ENCODE results near the gene EMC10.

Gene EMC10

GRCh38 chr19:50479761-50480251 lies 3.5 kb downstream of the EMC10 start:
- FAIRE-seq: no peak

GRCh38 chr19:50480281-50481111 lies 4.2 kb downstream of the EMC10 start:
- FAIRE-seq: no peak

- FAIRE-seq: no peak
Observed at GRCh38 chr19:50481351-50482149, 5.2 kb downstream of the EMC10 start.

- no peak for FAIRE-seq
Observed at GRCh38 chr19:50482271-50482855, 6.1 kb downstream of the EMC10 start.

- FAIRE-seq: no peak
Observed at GRCh38 chr19:50482916-50483315, 6.6 kb downstream of the EMC10 start.

GRCh38 chr19:50485284-50485955 lies 9.1 kb downstream of the EMC10 start:
- FAIRE-seq: no peak

- no peak for FAIRE-seq
Observed at GRCh38 chr19:50486823-50487515, 10.7 kb downstream of the EMC10 start.

GRCh38 chr19:50488389-50489194 lies 12.3 kb downstream of the EMC10 start:
- no peak for FAIRE-seq

GRCh38 chr19:50489461-50490011 lies 13.2 kb downstream of the EMC10 start:
- FAIRE-seq: no peak

- FAIRE-seq: no peak
Observed at GRCh38 chr19:50490411-50490811, 14.1 kb downstream of the EMC10 start.

- FAIRE-seq: no peak
Observed at GRCh38 chr19:50490991-50491472, 14.7 kb downstream of the EMC10 start.

- FAIRE-seq: no peak
Observed at GRCh38 chr19:50492303-50493052, 16.2 kb downstream of the EMC10 start.

GRCh38 chr19:50493171-50493570 lies 16.9 kb downstream of the EMC10 start:
- no peak for FAIRE-seq

- FAIRE-seq: no peak
Observed at GRCh38 chr19:50494186-50495019, 18.1 kb downstream of the EMC10 start.

- FAIRE-seq: no peak
Observed at GRCh38 chr19:50495020-50495531, 18.8 kb downstream of the EMC10 start.

GRCh38 chr19:50496189-50497021 lies 20.1 kb downstream of the EMC10 start:
- FAIRE-seq: no peak

GRCh38 chr19:50497022-50497405 lies 20.7 kb downstream of the EMC10 start:
- FAIRE-seq: no peak

All from A204.1 (cell line).